ENCODE results near the gene SLC17A9. TPM values are rescaled to one million over a fixed set of nuclear protein-coding genes. Genes with fewer than 3 reads are reported as not detected.

The SLC17A9 gene
- total and polyA plus RNA-seq, 2 of the 8 experiments (the other 6 are each of a cell fraction or from before 2014, with no cell fraction given), result 23.5 to 35.2 TPM

DNA sequence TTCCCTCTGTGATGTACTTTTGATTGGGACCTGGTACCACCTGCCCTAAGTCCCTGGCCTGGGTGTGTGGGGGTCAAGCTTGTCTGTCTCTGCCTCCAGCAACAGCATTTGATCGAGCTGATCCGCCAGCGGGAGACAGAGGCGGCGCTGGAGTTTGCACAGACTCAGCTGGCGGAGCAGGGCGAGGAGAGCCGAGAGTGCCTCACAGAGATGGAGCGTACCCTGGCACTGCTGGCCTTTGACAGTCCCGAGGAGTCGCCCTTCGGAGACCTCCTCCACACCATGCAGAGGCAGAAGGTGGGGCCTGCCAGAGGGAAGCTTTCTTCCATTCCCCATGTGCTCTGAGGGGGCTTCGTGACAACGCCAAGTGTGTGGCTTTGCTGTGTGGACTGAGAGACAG is 9.1 kb upstream of the SLC17A9 start:
- H4K20me1 ChIP-seq (replicated peaks in 1 of 2; ENCODE audit: control insufficient read depth in 1 of 2, insufficient read depth in 2 of 2, low read length in 2 of 2), result peaks cover 15 to 27% of the 10 kb centered on the region in 2 experiments
- no peak overlapping the region for H3K14ac ChIP-seq (ENCODE audit: insufficient read length)
- H2BK15ac ChIP-seq (ENCODE audit: low read length), result no peak overlapping the region
- no peak for TF ChIP-seq CHD2 (IDR thresholded peaks at IDR 0.05; ENCODE audit: low read length)
- no peak for TF ChIP-seq EZH2 (IDR thresholded peaks at IDR 0.05; ENCODE audit: low read depth, low read length, severe bottlenecking)
- TF ChIP-seq MAFK (IDR thresholded peaks at IDR 0.05; ENCODE audit: low read depth, low read length), result no peak
- no peak for TF ChIP-seq HDAC2 (IDR thresholded peaks at IDR 0.05; ENCODE audit: borderline replicate concordance in 1 of 2, low read depth in 2 of 2, low read length in 2 of 2)
- TF ChIP-seq ATF2 (IDR thresholded peaks at IDR 0.05; ENCODE audit: low read length), result no peak
- TF ChIP-seq POLR2A (IDR thresholded peaks at IDR 0.05; ENCODE audit: control extremely low read depth in 1 of 2, low read depth in 2 of 2, low read length in 2 of 2), result no peak
- TF ChIP-seq EGR1 (IDR thresholded peaks at IDR 0.05; ENCODE audit: borderline replicate concordance, low read depth, low read length), result no peak
- no peak for TF ChIP-seq BCL11A (IDR thresholded peaks at IDR 0.05; ENCODE audit: low read depth in 2 of 2, low read length in 2 of 2)
- TF ChIP-seq RFX5 (IDR thresholded peaks at IDR 0.05; ENCODE audit: borderline replicate concordance, low read depth, low read length), result no peak
- no peak for TF ChIP-seq SP2 (IDR thresholded peaks at IDR 0.05; ENCODE audit: low read length)
- no peak for TF ChIP-seq JUND (IDR thresholded peaks at IDR 0.05; ENCODE audit: low read length)
- no peak for TF ChIP-seq ASH2L (IDR thresholded peaks at IDR 0.05; ENCODE audit: low read length)
- no peaks in the 10 kb centered on the region for H3K27me3 ChIP-seq (replicated peaks in 1 of 4; ENCODE audit: control insufficient read depth in 3 of 4, extremely low read depth in 1 of 4, insufficient read depth in 3 of 4, low read length in 3 of 4)
- POLR2A ChIA-PET (ENCODE audit: partially characterized antibody), result interaction anchor here (1.4 to 19.4 kb wide), 2 partner anchors 9 to 23 kb away, joined by 6 to 363 read pairs; partner anchors contain the start of gene DIDO1
- FAIRE-seq (no peak), DNase-seq (ENCODE audit: low read depth in 1 of 2, low spot score in 2 of 2) (no peak)
- H3K23me2 ChIP-seq (ENCODE audit: low read depth, low read length), result peaks cover 6% of the 10 kb centered on the region; the same call in 1 of the 2 replicates
- no peak overlapping the region for H3K56ac ChIP-seq (replicated peaks; ENCODE audit: insufficient read length, low read depth, low read length)
- H3K79me1 ChIP-seq (ENCODE audit: low read depth, low read length), result peaks cover 6% of the 10 kb centered on the region
- no peak overlapping the region; the same call in 1 of the 2 replicates for H2BK5ac ChIP-seq (ENCODE audit: low read depth, low read length)
- no peak overlapping the region for H3K27ac ChIP-seq (ENCODE audit: low read depth, low read length)
- H3K9ac ChIP-seq (replicated peaks in 1 of 4; ENCODE audit: extremely low read depth in 1 of 4, low read depth in 3 of 4, low read length in 3 of 4), result no peak overlapping the region
- H3K18ac ChIP-seq (ENCODE audit: extremely low read depth, low read length), result no peak overlapping the region
- no peak overlapping the region for H2BK12ac ChIP-seq (ENCODE audit: low read depth, low read length)
- H4K5ac ChIP-seq (ENCODE audit: insufficient read length, low read depth, low read length), result no peak overlapping the region
- WGBS, 2 experiments (ENCODE audit: extremely low coverage in 1 of 2, insufficient coverage in 1 of 2, insufficient read length in 1 of 2, insufficient replicate concordance in 2 of 2, low coverage in 1 of 2, low lambda C conversion rate in 2 of 2, missing lambda C conversion rate in 1 of 2), result 96% methylated on average over 14 of the region's 14 CpGs; no CpG with 5 or more reads in 1 of the 2 experiments
- H3K4ac ChIP-seq (replicated peaks; ENCODE audit: insufficient read length, low read depth, low read length), result no peak overlapping the region
- H3K9me3 ChIP-seq (ENCODE audit: insufficient read depth in 2 of 2, low read depth in 1 of 2, low read length in 1 of 2), result no peaks in the 10 kb centered on the region
- no peak overlapping the region for H3K4me2 ChIP-seq (ENCODE audit: insufficient read depth in 1 of 2, low read depth in 2 of 2, low read length in 2 of 2)
- H4K8ac ChIP-seq (ENCODE audit: extremely low read depth, insufficient read depth, low read length), result no peak overlapping the region
- no peak overlapping the region for H2BK20ac ChIP-seq (ENCODE audit: low read length)
- H2AK5ac ChIP-seq (ENCODE audit: low read depth, low read length), result no peak overlapping the region
- no peak overlapping the region for H2BK120ac ChIP-seq (replicated peaks; ENCODE audit: low read depth, low read length)
- CTCF ChIA-PET (ENCODE audit: partially characterized antibody), result interaction anchor here (0.9 to 2.0 kb wide), 4 partner anchors 12 to 39 kb away, joined by 3 to 5 read pairs (median 4); no protein-coding TSS in a partner anchor
- peaks cover 0 to 6% (median under 1%) of the 10 kb centered on the region in 4 experiments; a peak in 3 of 7 replicates for H3K4me1 ChIP-seq (replicated peaks in 1 of 4; ENCODE audit: control insufficient read depth in 3 of 4, insufficient read depth in 4 of 4, low read length in 3 of 4)
- no peak overlapping the region for H2AFZ ChIP-seq (ENCODE audit: low read length)
- H3K4me3 ChIP-seq (ENCODE audit: extremely low read depth in 1 of 4, insufficient read depth in 2 of 4, low read depth in 3 of 4, low read length in 4 of 4), result no peak overlapping the region
- no peak overlapping the region for H3K23ac ChIP-seq (ENCODE audit: insufficient read length)
- peaks cover 26 to 78% of the 10 kb centered on the region in 2 experiments for H3K79me2 ChIP-seq (ENCODE audit: control insufficient read depth in 1 of 2, insufficient read depth in 2 of 2, low read length in 2 of 2)
- H4K91ac ChIP-seq (replicated peaks; ENCODE audit: insufficient read length, low read length), result no peak overlapping the region
- H3K36me3 ChIP-seq (ENCODE audit: control insufficient read depth in 2 of 4, insufficient read depth in 4 of 4, low read length in 3 of 4), result peaks cover 29 to 62% (median 49%) of the 10 kb centered on the region in 4 experiments

Data from H1 (cell line).